GM06990 (cell line): ENCODE measurements around the gene PI4KA.

ENCODE experiments used
- DNase-seq: peaks from one replicate; pipeline ENCODE4 v3.0.0-alpha.2; 2011; ENCODE audit not compliant: insufficient read length; ENCODE audit errors: extremely low read depth
- H3K27me3 ChIP-seq: replicated peaks from 2 replicates; pipeline ENCODE4 v1.6.0; 2011; ENCODE audit warnings: low read length; ENCODE audit not compliant: control insufficient read depth, insufficient read depth
- H3K36me3 ChIP-seq: 2 replicates; pipeline ENCODE4 v1.5.1; 2011; ENCODE audit warnings: low read length; ENCODE audit not compliant: control insufficient read depth, insufficient read depth
- H3K4me3 ChIP-seq: replicated peaks from 2 replicates; pipeline ENCODE4 v1.5.1; 2011; ENCODE audit warnings: low read depth, mild to moderate bottlenecking, control low read depth, low read length
- TF ChIP-seq, protein P1 (sequence below): IDR thresholded peaks from 2 replicates; pipeline ENCODE4 v1.5.1; 2011; ENCODE audit warnings: low read length, control low read depth, mild to moderate bottlenecking, inconsistent platforms; ENCODE audit not compliant: insufficient read depth, poor library complexity, severe bottlenecking

PI4KA gene

DNA sequence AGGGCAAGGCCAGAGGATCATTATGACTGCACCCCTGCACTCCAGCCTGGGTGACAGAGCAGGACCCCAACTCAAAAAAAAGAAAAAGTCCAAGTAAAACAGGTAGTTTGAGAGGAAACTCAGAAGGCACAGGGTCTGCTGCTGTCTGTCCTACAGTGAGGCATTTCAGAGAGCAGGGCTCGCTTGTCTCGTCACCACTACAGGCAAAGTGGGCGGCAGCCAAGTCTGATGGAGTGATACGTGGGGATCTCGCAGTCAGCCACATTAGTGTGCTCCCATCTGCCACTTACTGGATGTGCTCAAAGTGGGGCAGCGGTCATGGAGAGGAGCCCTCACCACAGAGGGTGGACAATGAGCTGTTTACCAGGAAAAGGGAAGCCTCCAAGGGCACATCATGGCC lies 42.1 kb downstream of the PI4KA start:
- TF ChIP-seq, protein P1, sequence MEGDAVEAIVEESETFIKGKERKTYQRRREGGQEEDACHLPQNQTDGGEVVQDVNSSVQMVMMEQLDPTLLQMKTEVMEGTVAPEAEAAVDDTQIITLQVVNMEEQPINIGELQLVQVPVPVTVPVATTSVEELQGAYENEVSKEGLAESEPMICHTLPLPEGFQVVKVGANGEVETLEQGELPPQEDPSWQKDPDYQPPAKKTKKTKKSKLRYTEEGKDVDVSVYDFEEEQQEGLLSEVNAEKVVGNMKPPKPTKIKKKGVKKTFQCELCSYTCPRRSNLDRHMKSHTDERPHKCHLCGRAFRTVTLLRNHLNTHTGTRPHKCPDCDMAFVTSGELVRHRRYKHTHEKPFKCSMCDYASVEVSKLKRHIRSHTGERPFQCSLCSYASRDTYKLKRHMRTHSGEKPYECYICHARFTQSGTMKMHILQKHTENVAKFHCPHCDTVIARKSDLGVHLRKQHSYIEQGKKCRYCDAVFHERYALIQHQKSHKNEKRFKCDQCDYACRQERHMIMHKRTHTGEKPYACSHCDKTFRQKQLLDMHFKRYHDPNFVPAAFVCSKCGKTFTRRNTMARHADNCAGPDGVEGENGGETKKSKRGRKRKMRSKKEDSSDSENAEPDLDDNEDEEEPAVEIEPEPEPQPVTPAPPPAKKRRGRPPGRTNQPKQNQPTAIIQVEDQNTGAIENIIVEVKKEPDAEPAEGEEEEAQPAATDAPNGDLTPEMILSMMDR: no peak
- H3K27me3 ChIP-seq: no peaks in the 10 kb centered on the region
- no peak overlapping the region for H3K4me3 ChIP-seq
- DNase-seq: no peak
- H3K36me3 ChIP-seq: peaks cover 6% of the 10 kb centered on the region

DNA sequence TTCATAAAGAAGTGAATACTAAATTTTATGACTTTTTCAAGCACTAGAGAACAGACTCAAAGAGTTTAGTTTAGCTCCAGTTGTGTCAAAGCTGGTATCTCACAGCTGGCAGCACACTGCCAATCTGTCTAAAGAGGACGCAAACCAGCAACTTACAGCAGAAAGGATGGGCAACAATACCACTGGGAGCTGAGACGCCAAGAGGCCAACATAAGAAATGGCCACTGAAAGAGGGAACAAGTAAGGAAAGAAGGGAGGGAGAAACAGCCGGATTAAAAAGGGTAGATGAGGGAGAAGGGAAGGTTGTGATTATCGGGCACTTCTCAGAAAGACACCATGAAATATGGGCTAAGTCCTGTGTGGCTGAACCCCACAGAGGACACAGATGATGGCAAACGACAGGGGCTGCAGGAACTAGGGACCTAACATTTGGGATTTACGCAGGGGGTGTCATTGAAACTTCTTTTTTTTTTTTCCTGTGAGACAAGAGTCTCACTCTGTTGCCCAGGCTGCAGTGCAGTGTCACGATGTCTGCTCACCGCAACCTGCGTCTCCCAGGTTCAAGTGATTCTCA lies 43.0 kb downstream of the PI4KA start:
- Histone ChIP-seq H3K27me3 (no peaks in the 10 kb centered on the region), H3K36me3 (peaks cover 8% of the 10 kb centered on the region), H3K4me3 (no peak overlapping the region)
- TF ChIP-seq, protein P1: no peak
- DNase-seq: no peak

DNA sequence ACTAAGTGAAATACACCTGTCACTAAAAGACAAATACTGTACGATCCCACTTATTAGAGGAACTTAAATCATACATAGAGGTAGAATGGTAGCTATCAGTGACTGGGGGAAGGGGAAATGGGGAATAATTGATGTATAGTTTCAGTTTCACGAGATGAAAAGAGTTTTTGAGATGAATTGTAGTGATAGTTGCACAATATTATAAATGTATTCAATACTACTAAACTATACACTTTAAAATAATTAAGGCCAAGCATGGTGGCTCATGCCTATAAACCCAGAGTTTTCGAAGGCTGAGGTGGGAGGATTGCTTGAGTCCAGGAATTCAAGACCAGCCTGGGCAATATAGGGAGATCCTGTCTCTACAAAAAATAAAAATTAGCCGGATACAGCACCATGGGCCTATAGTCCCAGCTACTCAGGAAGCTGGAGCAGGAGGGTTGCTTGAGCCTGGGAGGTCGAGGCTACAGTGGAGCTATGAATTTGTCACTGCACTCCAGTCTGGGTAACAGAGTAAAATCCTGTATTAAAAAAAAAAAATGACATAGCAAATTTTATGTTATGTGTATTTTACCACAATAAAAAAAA lies 44.3 kb downstream of the PI4KA start:
- H3K36me3 ChIP-seq: peaks cover 6% of the 10 kb centered on the region
- no peak for DNase-seq

GRCh38 chr22:20813056-20813455 lies 45.6 kb downstream of the PI4KA start:
- peaks cover 7% of the 10 kb centered on the region for H3K36me3 ChIP-seq
- TF ChIP-seq, protein P1: no peak
- no peak overlapping the region for H3K4me3 ChIP-seq
- DNase-seq: no peak
- H3K27me3 ChIP-seq: no peaks in the 10 kb centered on the region

More for the DNA sequence above, 44.3 kb downstream of the PI4KA start:
- TF ChIP-seq, protein P1: no peak
- Histone ChIP-seq H3K4me3 (no peak overlapping the region), H3K27me3 (no peaks in the 10 kb centered on the region)

GRCh38 chr22:20811971-20812660 lies 46.5 kb downstream of the PI4KA start:
- no peak overlapping the region for H3K4me3 ChIP-seq
- peaks cover 12% of the 10 kb centered on the region for H3K36me3 ChIP-seq
- DNase-seq: no peak
- no peaks in the 10 kb centered on the region for H3K27me3 ChIP-seq
- TF ChIP-seq, protein P1: no peak
